Measurements from ENCODE around the gene MSMO1.
"Not testable (repeated sequence)": the region's sequence is repeated elsewhere in the genome, so short reads cannot be mapped to it uniquely, and the experiment has no call there.

Gene MSMO1

DNA sequence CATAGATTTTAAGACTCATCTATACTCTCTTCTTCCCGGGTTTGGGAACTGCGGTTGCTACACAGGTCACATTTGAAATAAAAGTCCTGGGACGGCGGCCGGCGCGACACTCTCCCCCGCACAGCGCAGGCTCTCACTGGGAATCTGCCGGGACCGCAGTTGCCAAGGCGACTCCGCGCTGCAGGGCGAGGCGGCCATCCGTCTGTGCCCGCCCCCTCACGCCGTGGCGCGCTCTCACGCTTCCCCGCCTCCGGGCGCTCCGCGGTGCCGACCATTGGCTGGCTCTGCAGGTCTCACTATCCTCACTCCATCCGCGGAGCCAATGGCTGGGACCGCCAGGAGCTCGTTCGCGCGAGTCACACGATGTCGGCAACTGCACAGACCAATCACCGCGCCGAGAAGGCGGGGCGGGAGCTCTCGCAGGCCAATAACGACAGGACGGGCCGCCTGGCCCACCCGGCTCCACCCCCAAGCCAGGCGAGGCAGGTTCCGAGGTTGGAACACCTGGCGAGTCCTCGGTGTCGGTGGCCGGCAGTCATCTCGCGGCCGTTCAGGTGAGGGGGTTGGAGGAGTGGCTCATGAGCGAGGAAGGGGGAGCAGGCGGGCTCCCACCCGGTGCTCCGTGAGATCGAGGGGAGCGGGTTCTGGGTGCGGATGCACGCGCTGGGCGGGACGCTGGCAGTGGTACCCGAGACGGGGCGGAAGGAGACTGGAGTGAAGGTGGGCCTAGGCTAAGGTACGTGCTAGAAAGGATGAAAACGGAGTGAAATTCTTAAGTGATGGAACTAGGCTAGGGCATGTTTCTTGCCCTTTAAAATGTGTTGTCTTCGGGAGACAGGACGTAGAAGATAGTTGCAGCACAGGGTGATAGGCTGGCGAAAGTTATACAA is at the start of gene MSMO1:
Gene MSMO1, plus strand, starts transcription at position 459 of the 890 bp plus-strand sequence. CDS start 5,702 bp downstream, outside the sequence.
- DNase-seq (ENCODE audit: low spot score) = peak; percentile 100

DNA sequence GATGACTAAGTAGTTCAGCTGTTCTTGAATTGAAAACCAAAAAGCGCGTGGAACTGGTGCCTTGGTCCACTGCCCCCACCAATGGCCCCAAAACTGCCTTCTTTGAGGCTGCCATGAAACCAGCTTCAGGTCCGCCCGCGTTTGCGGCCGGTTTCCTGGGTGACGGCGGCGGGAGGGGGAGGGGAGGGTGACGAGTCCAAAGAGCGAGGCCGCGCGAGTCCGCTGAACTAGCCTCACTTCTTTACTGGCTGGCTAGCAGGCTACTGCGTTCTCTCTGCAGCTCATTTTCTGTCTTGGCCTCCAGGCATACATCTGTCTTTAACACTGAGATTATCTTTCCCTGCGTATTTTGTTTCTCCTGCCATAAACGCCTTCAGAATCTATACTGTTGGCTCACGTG is 47.9 kb upstream of the MSMO1 start:
- not testable (repeated sequence) for DNase-seq (ENCODE audit: low spot score)

DNA sequence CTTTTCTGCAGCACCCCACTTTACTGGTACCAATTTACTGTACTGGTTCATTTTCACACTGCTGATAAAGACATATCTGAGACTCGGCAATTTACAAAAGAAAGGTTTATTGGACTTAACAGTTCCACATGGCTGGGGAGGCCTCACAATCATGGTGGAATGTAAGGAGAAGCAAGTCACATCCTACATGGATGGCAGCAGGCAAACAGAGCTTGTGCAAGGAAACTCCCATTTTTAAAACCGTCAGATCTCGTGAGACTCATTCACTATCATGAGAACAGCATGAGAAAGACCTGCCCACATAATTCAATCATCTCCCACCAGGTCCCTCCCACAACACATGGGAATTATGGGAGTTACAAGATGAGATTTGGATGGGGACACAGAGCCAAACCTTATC is 42.8 kb upstream of the MSMO1 start:
- not testable (repeated sequence) for DNase-seq (ENCODE audit: low spot score)

DNA sequence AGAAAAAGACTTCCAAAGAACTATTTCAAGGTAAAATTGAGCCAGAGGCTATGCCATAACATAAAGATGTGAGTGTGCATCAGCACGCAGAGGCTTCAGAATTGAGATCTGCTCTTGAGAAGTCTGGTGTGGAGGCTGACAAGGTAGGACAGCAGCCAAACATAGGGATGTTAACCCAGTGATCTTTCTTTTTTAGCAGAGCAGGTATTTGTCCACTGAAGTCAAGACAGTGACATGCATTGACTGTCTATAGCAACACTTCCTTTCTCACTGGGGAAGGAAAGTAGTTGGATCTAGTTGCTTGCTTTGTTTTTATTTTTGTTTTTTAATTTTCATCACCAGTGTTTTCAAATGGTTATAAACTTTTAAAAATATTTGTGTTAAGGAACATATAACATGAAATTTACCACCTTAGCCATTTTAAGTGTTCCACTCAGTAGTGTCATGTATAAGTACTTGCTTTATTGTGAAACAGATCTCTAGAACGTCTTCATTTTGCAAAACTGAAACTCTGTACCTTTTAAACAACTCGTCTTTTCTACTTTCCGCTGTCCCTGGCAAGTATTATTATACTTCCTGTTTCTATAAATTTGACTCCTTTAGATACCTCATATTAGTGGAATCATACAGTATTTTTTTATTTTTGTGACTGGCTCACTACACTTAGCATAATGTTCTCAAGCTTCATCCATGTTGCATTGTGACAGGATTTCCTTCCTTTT is 40.7 kb upstream of the MSMO1 start:
- DNase-seq (ENCODE audit: low spot score) = not testable (repeated sequence)

DNA sequence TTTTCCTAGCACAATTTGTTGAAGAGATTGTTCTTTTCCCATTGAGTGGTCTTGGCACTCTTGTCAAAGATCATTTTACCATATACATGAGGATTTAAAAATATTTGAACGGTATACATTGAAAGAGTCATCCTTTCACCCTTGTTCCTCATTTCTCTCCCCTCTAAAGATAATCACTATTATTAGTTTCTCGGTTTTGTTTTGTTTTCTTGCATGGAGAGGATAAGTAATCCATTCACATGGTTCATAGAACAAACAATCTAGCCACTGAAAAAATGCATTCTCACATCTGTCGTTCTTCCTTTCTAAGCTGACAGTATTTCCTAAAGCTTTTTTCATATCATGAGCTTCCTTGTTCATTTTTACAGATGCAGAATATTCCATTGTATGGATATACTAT is 39.2 kb upstream of the MSMO1 start:
- no peak for DNase-seq (ENCODE audit: low spot score)

DNA sequence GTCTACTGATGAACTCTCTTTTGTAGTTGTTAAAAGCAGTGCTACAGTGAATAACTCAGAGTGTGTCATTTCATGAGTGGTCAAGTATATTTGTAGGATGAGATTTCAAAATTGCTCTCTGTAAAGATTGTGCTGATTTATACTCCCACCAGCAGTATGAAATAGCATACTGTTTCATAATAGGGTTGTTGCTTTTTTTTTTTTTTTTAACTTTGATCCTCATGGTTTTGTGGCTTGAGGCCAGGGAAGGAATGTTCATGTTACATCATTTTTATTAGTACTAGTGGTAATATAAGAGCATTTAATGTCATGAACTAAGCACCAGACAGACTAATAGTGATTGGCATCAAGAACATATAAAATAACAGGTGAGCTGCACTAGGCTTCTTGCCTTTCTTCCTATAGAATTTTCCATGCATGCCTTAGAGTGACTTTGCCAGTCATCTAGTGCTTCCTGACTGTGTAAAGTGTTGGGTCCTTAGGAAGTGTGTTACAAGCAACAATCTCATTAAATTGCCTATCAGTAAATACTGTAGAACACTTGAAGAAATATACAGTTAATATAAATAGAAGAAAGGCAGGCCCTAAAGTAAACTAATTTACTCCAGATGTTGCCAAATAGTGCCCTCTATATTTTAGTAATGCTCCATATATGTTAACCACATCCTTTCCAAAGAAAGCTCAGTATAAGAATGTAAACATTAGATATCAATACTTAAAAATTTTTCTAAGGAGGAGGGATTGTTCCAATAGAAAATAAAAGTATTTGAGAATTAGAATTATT is 38.6 kb upstream of the MSMO1 start:
- no peak for DNase-seq (ENCODE audit: low spot score)

DNA sequence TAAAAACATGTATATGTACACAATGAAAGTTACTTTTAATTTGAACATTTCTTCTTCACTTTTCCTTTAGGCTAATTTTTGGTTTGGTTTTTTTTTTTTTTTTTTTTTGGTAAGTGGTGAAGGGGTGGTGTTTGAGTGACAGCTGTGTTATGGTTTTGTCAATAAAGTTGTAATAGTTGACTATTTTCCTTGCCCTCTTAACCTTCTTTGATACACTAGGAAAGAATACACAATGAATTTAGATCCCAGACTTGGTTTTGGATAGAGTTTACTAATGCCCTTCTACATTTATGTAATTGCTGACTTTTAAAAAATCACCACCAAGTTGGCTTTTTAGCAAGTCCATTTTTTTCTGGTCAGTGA is 38.1 kb upstream of the MSMO1 start:
- DNase-seq (ENCODE audit: low spot score) = no peak

DNA sequence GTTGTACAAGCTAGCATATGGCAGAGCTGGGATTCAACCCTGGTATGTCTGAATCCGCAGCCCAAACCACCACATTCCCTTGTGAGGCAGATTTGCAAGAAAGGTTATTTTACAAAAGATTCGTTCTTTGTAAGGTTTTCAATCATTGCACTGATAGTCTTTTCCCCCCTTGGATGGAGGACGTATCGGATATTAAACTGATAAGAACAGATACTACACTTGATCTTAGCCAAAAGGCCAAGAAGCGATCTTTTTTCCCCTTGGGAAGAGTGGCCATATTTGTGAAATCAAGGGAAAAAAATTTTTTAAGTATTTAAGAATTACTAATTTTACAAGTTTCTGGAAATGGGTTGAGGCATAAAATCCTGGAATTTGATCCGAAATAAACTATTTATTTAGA is 34.4 kb upstream of the MSMO1 start:
- DNase-seq (ENCODE audit: low spot score) = no peak

DNA sequence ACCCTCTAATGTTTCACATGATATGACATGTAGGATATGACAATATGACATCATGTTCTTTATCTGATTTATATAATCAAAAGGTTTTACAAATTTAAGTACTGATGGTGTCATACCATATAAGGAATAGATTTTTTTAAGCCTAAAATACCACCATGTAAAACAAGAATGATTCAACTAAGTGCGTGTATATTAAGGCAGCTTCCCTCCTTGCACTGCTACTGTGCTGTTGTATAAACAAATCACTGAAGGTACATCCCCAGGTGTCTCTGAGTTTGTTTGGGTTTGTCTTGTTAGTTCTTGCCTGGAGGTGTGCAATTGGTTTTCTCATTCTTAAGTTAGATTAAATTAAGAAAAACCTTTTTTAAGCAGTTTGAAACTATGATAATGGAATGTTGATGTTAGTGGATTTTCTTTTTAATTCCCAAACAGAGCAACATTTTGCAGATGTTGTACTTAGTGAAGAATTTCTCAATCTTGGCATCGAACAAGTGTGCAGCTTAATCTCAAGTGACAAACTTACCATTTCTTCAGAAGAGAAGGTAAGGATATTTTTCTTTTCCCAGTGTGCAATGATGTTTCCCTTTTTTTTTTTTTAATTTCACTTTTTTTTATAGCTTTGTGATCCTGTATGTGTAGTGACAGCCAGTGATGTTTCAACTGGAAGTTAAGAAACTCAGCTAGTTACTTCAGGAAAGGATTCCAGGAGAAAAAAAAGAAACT is 33.4 kb upstream of the MSMO1 start:
- DNase-seq (ENCODE audit: low spot score) = no peak

DNA sequence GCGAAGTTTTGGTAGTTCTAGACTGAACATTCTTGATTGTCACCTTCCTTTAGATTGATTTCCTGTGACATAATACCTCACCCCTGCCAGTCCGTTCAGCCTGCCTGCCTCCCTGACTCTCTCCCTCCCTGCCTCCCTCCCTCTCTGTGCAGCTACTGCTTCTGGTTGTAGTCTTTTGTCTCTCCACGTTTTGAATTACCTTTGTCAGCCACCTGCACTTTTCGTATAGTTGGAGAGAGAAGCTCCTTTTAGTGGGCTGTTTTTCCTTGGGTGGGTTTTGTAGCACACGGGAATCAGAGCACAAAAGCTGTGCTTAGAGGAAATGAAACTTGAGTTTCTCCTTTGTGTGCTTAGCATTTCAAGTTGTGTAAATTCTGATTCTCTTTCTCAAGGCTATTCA is 32.6 kb upstream of the MSMO1 start:
- no peak for DNase-seq (ENCODE audit: low spot score)

DNA sequence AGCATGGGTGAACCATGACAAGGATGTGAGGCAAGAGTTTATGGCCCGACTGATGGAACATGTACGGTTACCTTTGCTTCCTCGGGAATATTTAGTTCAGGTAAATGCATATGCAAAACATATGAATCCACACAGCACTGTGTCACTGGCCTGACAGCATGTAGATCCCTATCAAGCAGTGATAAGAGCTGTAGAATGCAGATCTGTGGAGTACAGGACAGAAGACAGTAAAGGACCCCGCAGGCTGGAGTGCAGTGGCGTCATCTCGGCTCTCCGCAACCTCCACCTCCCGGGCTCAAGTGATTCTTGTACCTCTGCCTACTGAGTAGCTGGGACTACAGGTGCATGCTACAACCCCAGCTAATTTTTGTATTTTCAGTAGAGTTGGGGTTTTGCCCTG is 29.8 kb upstream of the MSMO1 start:
- no peak for DNase-seq (ENCODE audit: low spot score)

DNA sequence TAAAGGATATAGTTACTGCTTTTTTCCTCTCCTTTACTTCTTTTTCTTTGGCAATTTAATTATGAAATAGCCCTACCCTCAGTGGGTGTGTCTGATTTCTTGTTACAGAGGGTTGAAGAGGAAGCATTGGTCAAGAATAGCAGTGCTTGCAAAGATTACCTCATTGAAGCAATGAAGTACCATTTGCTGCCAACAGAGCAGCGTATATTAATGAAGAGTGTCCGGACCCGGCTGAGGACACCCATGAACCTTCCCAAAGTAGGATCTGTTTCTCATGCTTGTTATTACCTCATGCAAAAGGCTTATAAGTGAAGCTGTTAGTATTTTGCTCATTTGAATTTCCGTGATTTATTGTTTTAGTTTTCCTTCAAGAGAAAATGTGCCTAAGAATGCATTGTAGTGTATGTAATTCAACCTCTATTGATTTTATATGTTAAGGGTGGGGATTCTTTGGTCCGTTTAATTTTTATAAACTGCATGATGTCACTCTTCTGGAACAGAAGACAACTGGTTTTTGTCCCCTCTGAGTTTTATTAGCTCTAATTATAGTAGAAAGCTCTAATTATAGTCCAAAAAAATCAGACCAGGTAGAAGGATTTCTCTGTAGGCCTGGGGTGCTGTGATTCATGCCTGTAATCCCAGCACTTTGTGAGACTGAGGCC is 27.9 kb upstream of the MSMO1 start:
- no peak for DNase-seq (ENCODE audit: low spot score)

DNA sequence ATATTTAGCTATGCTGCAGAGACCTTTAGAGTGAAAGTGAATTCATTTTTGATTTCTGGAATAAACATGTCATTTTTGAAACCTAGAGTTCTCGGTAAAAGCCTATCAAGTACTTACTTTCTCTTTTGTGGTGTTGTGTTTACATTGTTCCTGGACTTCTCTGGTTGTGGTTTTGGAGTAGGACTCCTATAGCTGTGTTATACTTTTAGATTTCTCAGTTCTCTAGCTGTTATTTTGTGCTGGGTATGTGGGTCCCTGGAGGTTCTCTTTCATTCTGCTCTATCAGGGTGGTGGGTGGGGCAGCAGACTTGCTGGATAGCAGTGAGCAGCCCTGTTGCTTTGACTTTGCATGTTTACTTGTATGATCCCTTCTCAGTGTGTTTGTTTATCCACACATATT is 25.6 kb upstream of the MSMO1 start:
- DNase-seq (ENCODE audit: low spot score) = no peak

DNA sequence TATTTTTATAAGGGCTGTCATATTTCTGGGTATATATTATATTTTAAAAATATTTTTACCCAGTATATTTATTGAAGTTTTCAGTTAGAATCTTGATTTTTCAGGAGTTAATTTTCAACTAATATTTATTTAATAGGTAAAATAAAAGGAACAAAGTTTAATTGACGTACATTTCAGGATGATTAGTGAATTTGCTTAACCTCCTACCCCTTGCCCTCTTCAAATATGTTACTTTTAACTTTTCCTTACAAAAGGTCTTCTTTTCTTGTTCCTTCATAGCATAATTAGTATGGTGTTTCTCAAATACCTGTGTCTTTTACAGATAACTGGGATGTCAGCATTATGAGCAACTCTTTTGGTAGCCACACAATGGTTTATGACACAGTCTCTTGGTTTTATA is 24.8 kb upstream of the MSMO1 start:
- DNase-seq (ENCODE audit: low spot score) = no peak

DNA sequence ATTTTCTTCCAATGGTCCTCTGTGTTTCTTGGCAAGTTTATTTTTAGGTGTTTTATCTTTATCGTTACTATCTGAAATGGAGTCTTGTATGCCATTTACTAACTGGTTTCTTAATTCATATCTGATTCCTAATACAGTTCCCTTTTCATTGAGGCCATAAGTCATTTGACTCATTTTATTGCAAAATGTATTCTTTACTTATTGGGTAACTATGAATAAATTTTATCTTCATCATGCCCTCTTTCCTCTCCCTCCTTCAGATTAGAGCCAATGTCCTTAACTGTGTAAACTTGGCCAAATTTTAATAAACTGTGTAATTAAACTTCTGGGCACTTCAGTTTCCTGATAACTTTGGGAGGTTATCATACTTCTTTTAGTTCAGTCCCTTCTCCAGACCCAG is 19.3 kb upstream of the MSMO1 start:
- DNase-seq (ENCODE audit: low spot score) = no peak

DNA sequence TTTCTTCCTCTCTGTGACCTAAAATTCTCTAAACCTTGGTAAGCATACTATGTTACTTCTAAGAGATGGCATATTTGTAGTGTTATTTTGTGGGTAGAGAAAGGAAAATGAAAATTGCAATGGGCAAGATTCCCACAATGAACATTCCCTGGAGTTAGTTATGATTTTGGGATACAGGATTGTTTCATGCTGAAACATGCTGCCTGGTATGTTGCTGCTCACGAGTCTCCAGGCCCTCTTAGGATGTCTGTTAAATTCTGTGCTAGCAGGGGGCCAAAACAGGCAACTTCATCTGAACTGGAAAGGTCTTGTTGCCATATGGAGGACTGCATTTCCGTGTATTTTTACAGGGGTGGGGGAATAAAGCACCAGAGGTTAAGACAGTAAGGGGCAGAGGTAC is 18.9 kb upstream of the MSMO1 start:
- no peak for DNase-seq (ENCODE audit: low spot score)

DNA sequence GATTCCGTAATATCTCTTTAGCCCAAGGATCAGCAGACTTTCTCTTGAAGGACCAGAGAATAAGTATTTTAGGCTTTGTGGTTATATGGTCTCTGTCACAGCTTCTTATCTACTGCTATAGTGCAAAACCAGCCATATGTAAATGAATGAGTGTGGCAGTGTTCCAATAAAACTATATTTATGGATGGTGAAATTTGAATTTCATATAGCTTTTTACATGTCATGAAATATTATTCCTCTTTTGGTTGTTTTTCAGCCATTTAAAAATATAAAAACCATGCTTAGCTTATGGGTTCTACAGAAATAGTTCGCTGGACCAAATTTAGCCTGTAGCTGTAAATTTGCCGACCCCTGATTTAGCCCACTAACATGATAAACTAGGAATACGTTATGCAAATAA is 18.0 kb upstream of the MSMO1 start:
- no peak for DNase-seq (ENCODE audit: low spot score)

DNA sequence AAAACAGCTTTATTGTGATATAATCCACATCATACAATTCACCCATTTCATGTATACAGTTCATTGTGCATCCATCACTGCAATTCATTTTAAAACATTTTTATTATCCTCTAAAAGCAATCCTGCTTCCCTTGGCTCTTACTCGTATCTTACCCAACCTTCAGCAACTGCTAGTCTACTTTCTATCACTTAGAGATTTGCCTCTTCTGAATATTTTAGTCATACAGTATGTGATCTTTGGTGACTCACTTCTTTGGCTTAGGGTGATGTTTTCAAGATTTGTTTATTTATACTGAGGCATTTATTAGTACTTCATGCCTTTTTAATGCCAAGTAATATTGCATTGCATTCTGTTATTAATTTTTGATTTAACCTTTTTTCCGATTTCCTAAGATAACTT is 15.0 kb upstream of the MSMO1 start:
- DNase-seq (ENCODE audit: low spot score) = no peak

DNA sequence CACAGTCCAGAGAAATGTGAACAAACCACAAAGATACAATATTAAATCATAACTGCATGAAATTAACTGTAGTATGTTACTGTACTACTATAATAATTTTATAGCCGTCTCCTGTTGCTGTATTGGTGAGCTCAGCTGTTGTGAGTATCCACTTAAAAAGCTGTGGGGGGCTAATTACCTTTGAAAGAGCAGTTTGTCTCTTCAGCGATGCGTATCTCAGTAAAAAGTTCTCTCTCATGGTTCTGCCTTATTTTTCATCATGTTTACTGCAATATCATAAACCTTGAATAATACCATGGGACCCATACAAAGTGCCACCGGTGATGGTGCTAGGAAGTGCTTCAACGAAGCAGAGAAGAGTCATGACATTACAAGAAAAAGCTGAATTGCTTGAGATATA is 8.4 kb upstream of the MSMO1 start:
- no peak for DNase-seq (ENCODE audit: low spot score)

DNA sequence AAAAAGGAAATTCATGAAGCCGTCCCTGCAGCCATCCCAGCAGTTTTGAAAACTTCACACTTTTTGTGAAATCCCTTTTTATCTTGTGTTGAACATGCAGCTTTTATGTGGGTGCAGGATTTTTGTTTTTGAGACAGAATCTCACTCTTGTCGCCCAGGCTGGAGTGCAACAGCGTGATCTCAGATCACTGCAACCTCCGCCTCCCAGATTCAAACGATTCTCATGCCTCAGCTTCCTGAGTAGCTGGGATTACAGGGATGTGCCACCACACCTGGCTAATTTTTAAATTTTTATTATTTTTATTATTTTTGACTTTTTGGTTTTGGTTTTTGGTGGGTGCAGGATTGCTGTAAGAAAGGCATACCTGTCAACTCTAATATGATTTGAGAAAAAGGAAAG is 8.0 kb upstream of the MSMO1 start:
- DNase-seq (ENCODE audit: low spot score) = no peak

DNA sequence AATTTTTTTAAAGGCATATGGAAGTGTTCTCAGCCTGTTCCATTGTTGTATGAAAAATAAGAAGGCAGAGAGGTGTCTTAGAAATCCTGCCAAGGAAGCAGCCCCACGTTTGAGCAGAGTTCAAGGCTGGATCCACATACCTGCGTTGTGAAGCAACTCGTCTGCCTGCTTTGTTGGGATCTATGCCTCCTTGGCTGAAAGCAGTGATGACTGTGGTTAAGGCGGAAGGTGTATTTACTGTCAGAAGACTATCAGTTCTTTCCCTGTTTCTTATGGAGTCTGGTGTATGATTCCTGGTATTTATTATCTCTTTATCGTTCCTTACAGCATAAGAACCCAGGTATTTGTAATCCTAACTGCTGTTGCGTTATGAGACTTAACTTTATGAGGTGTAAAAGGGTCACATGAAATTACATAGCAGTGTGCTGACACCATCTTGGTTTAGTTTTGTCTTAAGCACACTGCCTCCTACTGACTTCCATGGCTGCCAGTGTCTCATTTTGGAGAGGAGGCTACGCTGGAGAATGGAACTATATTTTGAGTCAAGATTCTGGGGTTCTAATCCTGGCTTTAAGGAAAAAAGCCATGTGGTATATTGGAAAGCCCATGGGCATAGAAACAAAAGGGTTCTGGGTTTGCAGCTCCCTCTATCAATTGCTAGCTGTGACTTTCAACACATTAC is 3.1 kb upstream of the MSMO1 start:
- no peak for DNase-seq (ENCODE audit: low spot score)

Measured in putamen (tissue), 1 donor.